ENCODE data around the gene RNGTT.
A peak's percentile ranks its signal among the peaks of the same experiment; 100 is the strongest.

The RNGTT gene

GRCh38 chr6:88965691-88966090 is 2.3 kb upstream of the RNGTT start:
- no peak overlapping the region for H3K4me3 ChIP-seq (ENCODE audit: low read depth, low read length)

GRCh38 chr6:88964509-88964908 is 1.1 kb upstream of the RNGTT start:
- no peak for TF ChIP-seq MAX (IDR thresholded peaks at IDR 0.05; ENCODE audit: low read depth, low read length)
- no peak for TF ChIP-seq CTCF (IDR thresholded peaks at IDR 0.05; ENCODE audit: low read depth, low read length)
- TF ChIP-seq POLR2A (IDR thresholded peaks at IDR 0.05; ENCODE audit: extremely low read depth, insufficient read length), result no peak
- TF ChIP-seq MYC (IDR thresholded peaks at IDR 0.05; ENCODE audit: low read depth, low read length), result no peak
- H3K4me3 ChIP-seq (ENCODE audit: low read depth, low read length), result peak overlapping the region; percentile 83
- peak; percentile 22 for DNase-seq (ENCODE audit: low read depth)

More at GRCh38 chr6:88965691-88966090, 2.3 kb upstream of the RNGTT start:
- DNase-seq (ENCODE audit: low read depth), result no peak
- TF ChIP-seq MYC (IDR thresholded peaks at IDR 0.05; ENCODE audit: low read depth, low read length) (no peak), MAX (IDR thresholded peaks at IDR 0.05; ENCODE audit: low read depth, low read length) (no peak), POLR2A (IDR thresholded peaks at IDR 0.05; ENCODE audit: extremely low read depth, insufficient read length) (no peak), CTCF (IDR thresholded peaks at IDR 0.05; ENCODE audit: low read depth, low read length) (no peak)

GRCh38 chr6:88958842-88959241 is 4.6 kb downstream of the RNGTT start:
- DNase-seq (ENCODE audit: low read depth), result no peak
- H3K4me3 ChIP-seq (ENCODE audit: low read depth, low read length), result no peak overlapping the region
- TF ChIP-seq MYC (IDR thresholded peaks at IDR 0.05; ENCODE audit: low read depth, low read length), result no peak
- TF ChIP-seq POLR2A (IDR thresholded peaks at IDR 0.05; ENCODE audit: extremely low read depth, insufficient read length), result no peak
- no peak for TF ChIP-seq MAX (IDR thresholded peaks at IDR 0.05; ENCODE audit: low read depth, low read length)
- TF ChIP-seq CTCF (IDR thresholded peaks at IDR 0.05; ENCODE audit: low read depth, low read length), result no peak

- no peak for DNase-seq (ENCODE audit: low read depth)
- H3K4me3 ChIP-seq (ENCODE audit: low read depth, low read length), result no peak overlapping the region
- no peak for TF ChIP-seq MYC (IDR thresholded peaks at IDR 0.05; ENCODE audit: low read depth, low read length)
- no peak for TF ChIP-seq POLR2A (IDR thresholded peaks at IDR 0.05; ENCODE audit: extremely low read depth, insufficient read length)
- TF ChIP-seq CTCF (IDR thresholded peaks at IDR 0.05; ENCODE audit: low read depth, low read length), result no peak
- no peak for TF ChIP-seq MAX (IDR thresholded peaks at IDR 0.05; ENCODE audit: low read depth, low read length)
These were observed 9.7 kb downstream of the RNGTT start for GRCh38 chr6:88953550-88954386.

GRCh38 chr6:88952065-88952704 is 11.2 kb downstream of the RNGTT start:
- H3K4me3 ChIP-seq (ENCODE audit: low read depth, low read length), result no peak overlapping the region
- no peak for DNase-seq (ENCODE audit: low read depth)
- TF ChIP-seq MAX (IDR thresholded peaks at IDR 0.05; ENCODE audit: low read depth, low read length) (no peak), POLR2A (IDR thresholded peaks at IDR 0.05; ENCODE audit: extremely low read depth, insufficient read length) (no peak), MYC (IDR thresholded peaks at IDR 0.05; ENCODE audit: low read depth, low read length) (no peak), CTCF (IDR thresholded peaks at IDR 0.05; ENCODE audit: low read depth, low read length) (no peak)

Measured in NB4 (cell line).